HEK293 (cell line): ENCODE results near the gene INVS.

ENCODE experiments used
- YY1 ChIP-seq: fragments of 450-650 bp; formaldehyde crosslinking; IDR thresholded peaks from 2 replicates; pipeline ENCODE4 v1.5.1; 2018; ENCODE audit warnings: missing biosample characterization, missing genetic modification characterization
- ZBTB1 ChIP-seq: fragments of 450-650 bp; formaldehyde crosslinking; IDR thresholded peaks from 2 replicates; pipeline ENCODE4 v1.5.1; 2016; ENCODE audit warnings: missing biosample characterization, missing genetic modification characterization
- ZNF274 ChIP-seq, 2 experiments: fragments of 200-500 bp in 1 of 2; fragments of 450-650 bp in 1 of 2; sonication (Bioruptor generic) in 1 of 2; formaldehyde crosslinking in 1 of 2; IDR thresholded peaks; 2 replicates each; pipeline versions ENCODE4 v1.5.1 to v1.6.1; 2014 to 2016; ENCODE audit warnings: borderline replicate concordance in 1 of 2, inconsistent platforms in 1 of 2, low read length in 1 of 2, missing biosample characterization in 1 of 2, missing genetic modification characterization in 1 of 2
- ZNF391 ChIP-seq: fragments of 450-650 bp; formaldehyde crosslinking; IDR thresholded peaks from 2 replicates; pipeline ENCODE4 v1.5.1; 2016; ENCODE audit warnings: low read depth, missing biosample characterization, missing genetic modification characterization, borderline replicate concordance
- TF ChIP-seq, protein P1 (sequence below): fragments of 450-650 bp; formaldehyde crosslinking; IDR thresholded peaks from 2 replicates; pipeline ENCODE4 v1.5.1; 2016; ENCODE audit warnings: missing biosample characterization, missing genetic modification characterization
- TF ChIP-seq, protein P2 (sequence below): fragments of 450-650 bp; formaldehyde crosslinking; optimal IDR thresholded peaks from 2 replicates; pipeline ENCODE3; 2016; ENCODE audit warnings: missing biosample characterization, mild to moderate bottlenecking, missing genetic modification characterization
- TF ChIP-seq, protein P3 (sequence below): fragments of 450-650 bp; formaldehyde crosslinking; IDR thresholded peaks from 2 replicates; pipeline ENCODE4 v1.5.1; 2016; ENCODE audit warnings: missing biosample characterization, missing genetic modification characterization

DNA sequence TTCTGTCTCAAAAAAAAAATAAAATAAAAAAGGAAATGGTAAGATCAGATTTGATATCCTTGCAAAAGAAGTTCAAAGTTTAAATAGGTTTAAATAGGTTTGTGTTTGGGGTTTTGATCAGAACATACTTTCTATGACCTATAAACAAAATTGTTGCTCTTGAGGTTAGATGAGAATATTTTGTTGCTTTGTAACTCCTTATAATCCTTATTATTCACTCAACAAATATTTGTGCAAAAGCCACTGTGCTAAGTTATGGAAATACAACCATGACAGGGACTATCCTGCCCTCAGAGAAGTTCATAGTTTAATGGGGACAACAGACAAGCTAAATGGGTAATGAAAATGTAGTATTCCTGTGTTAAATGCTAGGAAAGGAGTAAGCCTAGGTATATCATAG, 71.5 kb downstream of the INVS start:
- no peak for TF ChIP-seq ZBTB1 (tag by site-specific recombination)
- no peak for TF ChIP-seq YY1 (tag by site-specific recombination)
- TF ChIP-seq, protein P1, sequence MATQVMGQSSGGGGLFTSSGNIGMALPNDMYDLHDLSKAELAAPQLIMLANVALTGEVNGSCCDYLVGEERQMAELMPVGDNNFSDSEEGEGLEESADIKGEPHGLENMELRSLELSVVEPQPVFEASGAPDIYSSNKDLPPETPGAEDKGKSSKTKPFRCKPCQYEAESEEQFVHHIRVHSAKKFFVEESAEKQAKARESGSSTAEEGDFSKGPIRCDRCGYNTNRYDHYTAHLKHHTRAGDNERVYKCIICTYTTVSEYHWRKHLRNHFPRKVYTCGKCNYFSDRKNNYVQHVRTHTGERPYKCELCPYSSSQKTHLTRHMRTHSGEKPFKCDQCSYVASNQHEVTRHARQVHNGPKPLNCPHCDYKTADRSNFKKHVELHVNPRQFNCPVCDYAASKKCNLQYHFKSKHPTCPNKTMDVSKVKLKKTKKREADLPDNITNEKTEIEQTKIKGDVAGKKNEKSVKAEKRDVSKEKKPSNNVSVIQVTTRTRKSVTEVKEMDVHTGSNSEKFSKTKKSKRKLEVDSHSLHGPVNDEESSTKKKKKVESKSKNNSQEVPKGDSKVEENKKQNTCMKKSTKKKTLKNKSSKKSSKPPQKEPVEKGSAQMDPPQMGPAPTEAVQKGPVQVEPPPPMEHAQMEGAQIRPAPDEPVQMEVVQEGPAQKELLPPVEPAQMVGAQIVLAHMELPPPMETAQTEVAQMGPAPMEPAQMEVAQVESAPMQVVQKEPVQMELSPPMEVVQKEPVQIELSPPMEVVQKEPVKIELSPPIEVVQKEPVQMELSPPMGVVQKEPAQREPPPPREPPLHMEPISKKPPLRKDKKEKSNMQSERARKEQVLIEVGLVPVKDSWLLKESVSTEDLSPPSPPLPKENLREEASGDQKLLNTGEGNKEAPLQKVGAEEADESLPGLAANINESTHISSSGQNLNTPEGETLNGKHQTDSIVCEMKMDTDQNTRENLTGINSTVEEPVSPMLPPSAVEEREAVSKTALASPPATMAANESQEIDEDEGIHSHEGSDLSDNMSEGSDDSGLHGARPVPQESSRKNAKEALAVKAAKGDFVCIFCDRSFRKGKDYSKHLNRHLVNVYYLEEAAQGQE (tag by site-specific recombination), result no peak
- TF ChIP-seq ZNF274 (IDR thresholded peaks at IDR 0.05; ENCODE audit: low read length), result no peak
- no peak for TF ChIP-seq ZNF274 (tag by site-specific recombination; IDR thresholded peaks at IDR 0.05; ENCODE audit: borderline replicate concordance)
- TF ChIP-seq, protein P2, sequence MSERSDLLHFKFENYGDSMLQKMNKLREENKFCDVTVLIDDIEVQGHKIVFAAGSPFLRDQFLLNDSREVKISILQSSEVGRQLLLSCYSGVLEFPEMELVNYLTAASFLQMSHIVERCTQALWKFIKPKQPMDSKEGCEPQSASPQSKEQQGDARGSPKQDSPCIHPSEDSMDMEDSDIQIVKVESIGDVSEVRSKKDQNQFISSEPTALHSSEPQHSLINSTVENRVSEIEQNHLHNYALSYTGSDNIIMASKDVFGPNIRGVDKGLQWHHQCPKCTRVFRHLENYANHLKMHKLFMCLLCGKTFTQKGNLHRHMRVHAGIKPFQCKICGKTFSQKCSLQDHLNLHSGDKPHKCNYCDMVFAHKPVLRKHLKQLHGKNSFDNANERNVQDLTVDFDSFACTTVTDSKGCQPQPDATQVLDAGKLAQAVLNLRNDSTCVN (tag by site-specific recombination), result no peak
- no peak for TF ChIP-seq ZNF391 (tag by site-specific recombination)
- TF ChIP-seq, protein P3, sequence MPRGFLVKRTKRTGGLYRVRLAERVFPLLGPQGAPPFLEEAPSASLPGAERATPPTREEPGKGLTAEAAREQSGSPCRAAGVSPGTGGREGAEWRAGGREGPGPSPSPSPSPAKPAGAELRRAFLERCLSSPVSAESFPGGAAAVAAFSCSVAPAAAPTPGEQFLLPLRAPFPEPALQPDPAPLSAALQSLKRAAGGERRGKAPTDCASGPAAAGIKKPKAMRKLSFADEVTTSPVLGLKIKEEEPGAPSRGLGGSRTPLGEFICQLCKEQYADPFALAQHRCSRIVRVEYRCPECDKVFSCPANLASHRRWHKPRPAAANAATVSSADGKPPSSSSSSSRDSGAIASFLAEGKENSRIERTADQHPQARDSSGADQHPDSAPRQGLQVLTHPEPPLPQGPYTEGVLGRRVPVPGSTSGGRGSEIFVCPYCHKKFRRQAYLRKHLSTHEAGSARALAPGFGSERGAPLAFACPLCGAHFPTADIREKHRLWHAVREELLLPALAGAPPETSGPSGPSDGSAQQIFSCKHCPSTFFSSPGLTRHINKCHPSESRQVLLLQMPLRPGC, result no peak
